H1 (cell line): ENCODE measurements around the gene GBP6. TPM values are rescaled to one million over a fixed set of nuclear protein-coding genes. Genes with fewer than 3 reads are reported as not detected.

Source experiments
- CTCF ChIA-PET: fragments of 300-600 bp; sonication (Branson Sonifier 250); formaldehyde crosslinking; loops from one replicate; lab custom pipeline; 2021; ENCODE audit not compliant: partially characterized antibody; lab: Charles Lee
- POLR2A ChIA-PET: fragments of 300-600 bp; sonication (Branson Sonifier 250); formaldehyde crosslinking; loops from one replicate; lab custom pipeline; 2021; ENCODE audit warnings: inconsistent platforms; ENCODE audit not compliant: partially characterized antibody; lab: Charles Lee
- DNase-seq, 2 experiments: peaks; one replicate each; pipeline versions ENCODE4 v3.0.0 to v3.0.0-alpha.2; 2010 to 2022; ENCODE audit warnings: low spot score in 2 of 2, low read depth in 1 of 2, mixed read lengths in 1 of 2
- FAIRE-seq: peaks from 2 replicates; lab custom pipeline; 2011; peaks lifted over from hg19 to GRCh38; lab: Jason Lieb, UNC
- H2AFZ ChIP-seq: 2 replicates; pipeline ENCODE4 v1.8.1; 2012; ENCODE audit warnings: low read length, inconsistent platforms
- H2AK5ac ChIP-seq: 2 replicates; pipeline ENCODE4 v1.6.1; 2013; ENCODE audit warnings: low read depth, low read length
- H2BK120ac ChIP-seq: replicated peaks from 2 replicates; pipeline ENCODE3; 2013; ENCODE audit warnings: low read depth, low read length, inconsistent platforms
- H2BK12ac ChIP-seq: 2 replicates; pipeline ENCODE4 v1.6.1; 2013; ENCODE audit warnings: low read depth, low read length
- H2BK15ac ChIP-seq: 2 replicates; pipeline ENCODE4 v1.6.1; 2013; ENCODE audit warnings: low read length
- H2BK20ac ChIP-seq: 2 replicates; pipeline ENCODE4 v1.6.1; 2013; ENCODE audit warnings: low read length
- H2BK5ac ChIP-seq: 2 replicates; pipeline ENCODE4 v1.6.1; 2013; ENCODE audit warnings: low read depth, low read length
- H3K14ac ChIP-seq: 2 replicates; pipeline ENCODE4 v1.6.1; 2013; ENCODE audit warnings: inconsistent platforms; ENCODE audit not compliant: insufficient read length
- H3K18ac ChIP-seq: 2 replicates; pipeline ENCODE4 v1.6.1; 2013; ENCODE audit warnings: low read length; ENCODE audit errors: extremely low read depth
- H3K23ac ChIP-seq: 2 replicates; pipeline ENCODE4 v1.6.1; 2013; ENCODE audit warnings: inconsistent platforms; ENCODE audit not compliant: insufficient read length
- H3K23me2 ChIP-seq: 2 replicates; pipeline ENCODE4 v1.6.1; 2013; ENCODE audit warnings: low read depth, low read length
- H3K27ac ChIP-seq: 2 replicates; pipeline ENCODE4 v1.6.1; 2011; ENCODE audit warnings: low read depth, low read length, inconsistent platforms
- H3K27me3 ChIP-seq, 4 experiments: replicated peaks in 1 of 4; 1 replicate in 1 of 4; 2 replicates in 3 of 4; pipeline versions ENCODE4 v1.6.1 to v1.8.1; 2011 to 2013; ENCODE audit warnings: low read length in 3 of 4, mild to moderate bottlenecking in 3 of 4, inconsistent platforms in 2 of 4, mixed read lengths in 2 of 4, moderate library complexity in 1 of 4; ENCODE audit not compliant: control insufficient read depth in 3 of 4, insufficient read depth in 3 of 4; ENCODE audit errors: extremely low read depth in 1 of 4
- H3K36me3 ChIP-seq, 4 experiments: 2 replicates each; pipeline versions ENCODE4 v1.6.1 to v1.8.1; 2011 to 2013; ENCODE audit warnings: mild to moderate bottlenecking in 4 of 4, low read length in 3 of 4, moderate library complexity in 2 of 4, control low read depth in 1 of 4, inconsistent platforms in 1 of 4; ENCODE audit not compliant: insufficient read depth in 4 of 4, control insufficient read depth in 2 of 4
- H3K4ac ChIP-seq: replicated peaks from 2 replicates; pipeline ENCODE3; 2013; ENCODE audit warnings: low read length, low read depth, mixed read lengths, inconsistent platforms; ENCODE audit not compliant: insufficient read length
- H3K4me1 ChIP-seq, 4 experiments: replicated peaks in 1 of 4; 1 replicate in 1 of 4; 2 replicates in 3 of 4; pipeline versions ENCODE4 v1.6.1 to v1.8.1; 2011 to 2013; ENCODE audit warnings: low read length in 3 of 4, inconsistent platforms in 2 of 4, mixed read lengths in 1 of 4; ENCODE audit not compliant: insufficient read depth in 4 of 4, control insufficient read depth in 3 of 4
- H3K4me2 ChIP-seq, 2 experiments: 2 replicates each; pipeline versions ENCODE4 v1.6.1 to v1.8.1; 2011 to 2013; ENCODE audit warnings: low read depth in 2 of 2, low read length in 2 of 2, control low read depth in 1 of 2, inconsistent platforms in 1 of 2, mild to moderate bottlenecking in 1 of 2; ENCODE audit not compliant: insufficient read depth in 1 of 2
- H3K4me3 ChIP-seq, 4 experiments: fragments of 200-600, 300-600 bp in 1 of 4; sonication (generic), shearing (Covaris generic), sonication (Bioruptor Twin) in 1 of 4; 2 replicates each; pipeline versions ENCODE4 v1.5.1 to v1.8.1; 2011 to 2016; ENCODE audit warnings: low read length in 4 of 4, low read depth in 3 of 4, control low read depth in 2 of 4, inconsistent platforms in 2 of 4, mild to moderate bottlenecking in 2 of 4, mixed read lengths in 1 of 4, moderate library complexity in 1 of 4; ENCODE audit not compliant: insufficient read depth in 2 of 4; ENCODE audit errors: extremely low read depth in 1 of 4
- H3K56ac ChIP-seq: replicated peaks from 2 replicates; pipeline ENCODE3; 2013; ENCODE audit warnings: low read depth, mild to moderate bottlenecking, mixed read lengths, low read length, inconsistent platforms; ENCODE audit not compliant: insufficient read length
- H3K79me1 ChIP-seq: 2 replicates; pipeline ENCODE4 v1.6.1; 2013; ENCODE audit warnings: low read depth, low read length, control low read depth
- H3K79me2 ChIP-seq, 2 experiments: 2 replicates each; pipeline versions ENCODE4 v1.6.1 to v1.8.1; 2012 to 2013; ENCODE audit warnings: low read length in 2 of 2, mild to moderate bottlenecking in 2 of 2, inconsistent platforms in 1 of 2; ENCODE audit not compliant: insufficient read depth in 2 of 2, control insufficient read depth in 1 of 2
- H3K9ac ChIP-seq, 4 experiments: replicated peaks in 1 of 4; 1 replicate in 1 of 4; 2 replicates in 3 of 4; pipeline versions ENCODE4 v1.6.1 to v1.8.1; 2011 to 2013; ENCODE audit warnings: low read depth in 3 of 4, low read length in 3 of 4, control low read depth in 2 of 4, mild to moderate bottlenecking in 2 of 4, moderate library complexity in 2 of 4, inconsistent platforms in 1 of 4; ENCODE audit errors: extremely low read depth in 1 of 4
- H3K9me3 ChIP-seq, 2 experiments: 2 replicates each; pipeline versions ENCODE4 v1.6.1 to v1.8.1; 2012 to 2013; ENCODE audit warnings: mild to moderate bottlenecking in 2 of 2, moderate library complexity in 2 of 2, control low read depth in 1 of 2, inconsistent platforms in 1 of 2, low read depth in 1 of 2, low read length in 1 of 2, mixed read lengths in 1 of 2; ENCODE audit not compliant: insufficient read depth in 2 of 2
- H4K20me1 ChIP-seq, 2 experiments: replicated peaks in 1 of 2; 2 replicates each; pipeline versions ENCODE3 to v1.8.1; 2011 to 2013; ENCODE audit warnings: inconsistent platforms in 2 of 2, low read length in 2 of 2, mild to moderate bottlenecking in 1 of 2; ENCODE audit not compliant: insufficient read depth in 2 of 2, control insufficient read depth in 1 of 2
- H4K5ac ChIP-seq: 2 replicates; pipeline ENCODE4 v1.6.1; 2013; ENCODE audit warnings: low read length, low read depth, mixed read lengths, inconsistent platforms; ENCODE audit not compliant: insufficient read length
- H4K8ac ChIP-seq: 2 replicates; pipeline ENCODE4 v1.8.0; 2013; ENCODE audit warnings: mild to moderate bottlenecking, moderate library complexity, low read length, inconsistent platforms; ENCODE audit not compliant: insufficient read depth; ENCODE audit errors: extremely low read depth
- H4K91ac ChIP-seq: replicated peaks from 2 replicates; pipeline ENCODE3; 2013; ENCODE audit warnings: low read length, mixed read lengths, inconsistent platforms; ENCODE audit not compliant: insufficient read length
- ASH2L ChIP-seq: fragments of 200-600, 300-600 bp; sonication (generic); IDR thresholded peaks from one replicate; pipeline ENCODE4 v1.7.1; 2017; ENCODE audit warnings: low read length
- BACH1 ChIP-seq: IDR thresholded peaks from 2 replicates; pipeline ENCODE4 v1.6.1; 2012; ENCODE audit warnings: low read length, improper control_type of control experiment
- CBX8 ChIP-seq: fragments of 300-800, 300-1000 bp; sonication (generic); IDR thresholded peaks from 2 replicates; pipeline ENCODE4 v1.7.1; 2016; ENCODE audit warnings: low read depth, low read length, borderline replicate concordance
- HDAC6 ChIP-seq: IDR thresholded peaks from one replicate; pipeline ENCODE4 v1.7.1; 2012; ENCODE audit warnings: low read depth, mild to moderate bottlenecking, inconsistent platforms, low read length, moderate library complexity
- PHF8 ChIP-seq: fragments of 200-600 bp; sonication (generic); conservative IDR thresholded peaks from 2 replicates; pipeline ENCODE4 v1.7.1; 2012; ENCODE audit warnings: low read depth, mild to moderate bottlenecking, inconsistent platforms, low read length, moderate library complexity
- RFX5 ChIP-seq: IDR thresholded peaks from 2 replicates; pipeline ENCODE4 v1.6.1; 2011; ENCODE audit warnings: low read depth, low read length, improper control_type of control experiment, borderline replicate concordance
- SIX5 ChIP-seq: IDR thresholded peaks from 2 replicates; pipeline ENCODE4 v1.6.1; 2011; ENCODE audit warnings: mild to moderate bottlenecking, low read depth, low read length
- TBP ChIP-seq: IDR thresholded peaks from 2 replicates; pipeline ENCODE4 v1.6.1; 2011; ENCODE audit warnings: low read depth, low read length, improper control_type of control experiment
- TEAD4 ChIP-seq: IDR thresholded peaks from 2 replicates; pipeline ENCODE4 v1.6.1; 2012; ENCODE audit warnings: low read depth, low read length, inconsistent platforms, mixed read lengths
- WGBS, 2 experiments: shearing (Covaris generic) in 1 of 2; methylation state at CpG; one replicate each; pipeline versions ENCODE4 v1.1.6 to v1.1.7; 2013 to 2015; ENCODE audit warnings: low lambda C conversion rate in 2 of 2, mixed read lengths in 2 of 2, inconsistent platforms in 1 of 2, low coverage in 1 of 2, missing lambda C conversion rate in 1 of 2; ENCODE audit not compliant: insufficient replicate concordance in 2 of 2, insufficient coverage in 1 of 2, insufficient read length in 1 of 2; ENCODE audit errors: extremely low coverage in 1 of 2, missing lambda C conversion rate in 1 of 2; 5-methylcytosine and 5-hydroxymethylcytosine counted together
- polyA plus RNA-seq, 7 experiments: library from polyadenylated mRNA; depleted of rRNA in 3 of 7; stranded (reverse) in 5 of 7; unstranded in 2 of 7; fragments of >200 nt in 5 of 7; fragments of 200-250 nt in 2 of 7; gene quantifications; 1 replicate in 5 of 7; 2 replicates in 1 of 7; 4 replicates in 1 of 7; pipeline versions ENCODE4 v1.2.1 to v1.2.3, GENCODE V29; 2011 to 2013; ENCODE audit warnings: missing spikeins in 2 of 7, mixed read lengths in 2 of 7
- total RNA-seq: library from RNA; stranded (reverse); fragmentation: NEBNext Ultra II Directional; extraction: Animal tissue kit (Norgen Biotek cat#: 25700); gene quantifications from 2 replicates; pipeline ENCODE4 v1.2.1, GENCODE V29; 2021
- TF ChIP-seq, protein P1 (sequence below), 3 experiments: IDR thresholded peaks; 1 replicate in 2 of 3; 2 replicates in 1 of 3; pipeline versions ENCODE4 v1.5.1 to v1.6.1; 2011; ENCODE audit warnings: low read length in 3 of 3, mild to moderate bottlenecking in 3 of 3, inconsistent platforms in 2 of 3, low read depth in 1 of 3, moderate library complexity in 1 of 3; ENCODE audit not compliant: insufficient read depth in 1 of 3; ENCODE audit errors: control extremely low read depth in 1 of 3

The GBP6 gene
- total and polyA plus RNA-seq, 2 of the 8 experiments (the other 6 are each of a cell fraction or from before 2014, with no cell fraction given), result not detected

DNA sequence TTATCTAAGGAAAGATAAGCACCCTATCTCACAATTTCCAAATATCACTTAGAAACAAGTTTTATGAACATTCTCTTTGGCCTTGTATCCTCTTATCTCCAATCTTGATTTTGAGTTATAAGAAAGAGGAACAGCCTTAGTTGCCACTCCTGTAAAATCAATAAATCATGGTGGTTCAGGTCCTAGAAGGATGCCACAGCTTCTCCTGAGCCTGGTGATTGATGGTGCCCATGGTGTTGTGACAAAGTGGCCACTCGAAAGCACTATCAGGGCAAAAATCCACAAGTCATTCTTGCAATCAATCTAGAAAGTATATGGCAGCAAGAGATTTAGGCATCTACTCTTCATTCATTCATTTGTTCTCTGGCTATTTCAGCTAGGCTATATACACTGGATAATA, 27.8 kb downstream of the GBP6 start:
- H2AK5ac ChIP-seq, result no peak overlapping the region
- no peak overlapping the region for H2BK20ac ChIP-seq
- no peak overlapping the region for H3K9ac ChIP-seq
- no peak overlapping the region for H3K27ac ChIP-seq
- H2BK12ac ChIP-seq, result no peak overlapping the region
- POLR2A ChIA-PET, result no interaction called here
- no peak overlapping the region for H4K8ac ChIP-seq
- no peaks in the 10 kb centered on the region for H4K20me1 ChIP-seq
- H3K79me2 ChIP-seq, result no peaks in the 10 kb centered on the region
- no peak overlapping the region for H3K14ac ChIP-seq
- no peak overlapping the region for H3K18ac ChIP-seq
- no peak overlapping the region for H3K4me3 ChIP-seq
- no peaks in the 10 kb centered on the region for H3K9me3 ChIP-seq
- H3K36me3 ChIP-seq, result no peaks in the 10 kb centered on the region
- no peak overlapping the region for H2BK120ac ChIP-seq
- H4K5ac ChIP-seq, result no peak overlapping the region
- no peak overlapping the region for H3K4me2 ChIP-seq
- no peak overlapping the region for H2AFZ ChIP-seq
- no peak overlapping the region for H2BK15ac ChIP-seq
- no peaks in the 10 kb centered on the region for H3K4me1 ChIP-seq
- TF ChIP-seq HDAC6, result no peak
- TF ChIP-seq CBX8, result no peak
- TF ChIP-seq SIX5, result no peak
- TF ChIP-seq PHF8, result no peak
- no peak for TF ChIP-seq ASH2L
- TF ChIP-seq, protein P1, sequence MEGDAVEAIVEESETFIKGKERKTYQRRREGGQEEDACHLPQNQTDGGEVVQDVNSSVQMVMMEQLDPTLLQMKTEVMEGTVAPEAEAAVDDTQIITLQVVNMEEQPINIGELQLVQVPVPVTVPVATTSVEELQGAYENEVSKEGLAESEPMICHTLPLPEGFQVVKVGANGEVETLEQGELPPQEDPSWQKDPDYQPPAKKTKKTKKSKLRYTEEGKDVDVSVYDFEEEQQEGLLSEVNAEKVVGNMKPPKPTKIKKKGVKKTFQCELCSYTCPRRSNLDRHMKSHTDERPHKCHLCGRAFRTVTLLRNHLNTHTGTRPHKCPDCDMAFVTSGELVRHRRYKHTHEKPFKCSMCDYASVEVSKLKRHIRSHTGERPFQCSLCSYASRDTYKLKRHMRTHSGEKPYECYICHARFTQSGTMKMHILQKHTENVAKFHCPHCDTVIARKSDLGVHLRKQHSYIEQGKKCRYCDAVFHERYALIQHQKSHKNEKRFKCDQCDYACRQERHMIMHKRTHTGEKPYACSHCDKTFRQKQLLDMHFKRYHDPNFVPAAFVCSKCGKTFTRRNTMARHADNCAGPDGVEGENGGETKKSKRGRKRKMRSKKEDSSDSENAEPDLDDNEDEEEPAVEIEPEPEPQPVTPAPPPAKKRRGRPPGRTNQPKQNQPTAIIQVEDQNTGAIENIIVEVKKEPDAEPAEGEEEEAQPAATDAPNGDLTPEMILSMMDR (IDR thresholded peaks at IDR 0.05; ENCODE audit: control extremely low read depth in 1 of 3, insufficient read depth in 1 of 3, low read depth in 1 of 3, low read length in 3 of 3), result no peak
- no peak for TF ChIP-seq TBP
- no peak for TF ChIP-seq BACH1
- no peak for TF ChIP-seq RFX5
- no peak for TF ChIP-seq TEAD4
- TF ChIP-seq, all 59 proteins: peak for 0
- CTCF ChIA-PET, result no interaction called here
- Histone ChIP-seq H3K56ac (no peak overlapping the region), H3K23me2 (no peaks in the 10 kb centered on the region), H3K23ac (no peak overlapping the region), H3K4ac (no peak overlapping the region), H3K79me1 (no peaks in the 10 kb centered on the region), H4K91ac (no peak overlapping the region), H2BK5ac (no peak overlapping the region), H3K27me3 (no peaks in the 10 kb centered on the region)
- 80% methylated on average over 1 of the region's 1 CpG; no CpG with 5 or more reads in 1 of the 2 experiments for WGBS, 2 experiments
- FAIRE-seq (no peak), DNase-seq (no peak)
